Activated T-helper 1 cell treated with anti-CD3 and anti-CD28 coated beads, Interleukin-12 subunit alpha, Interleukin-12 subunit beta, Interleukin-2, Interleukin-4 antibody, amounts not matched to agents 30 ng/mL and 10 ng/mL and 1 ng/mL, durations not matched to agents 14 hours and 24 hours and 36 hours (primary cell): Measurements from ENCODE around the gene HMG20B. TPM values are rescaled to one million over a fixed set of nuclear protein-coding genes. Genes with fewer than 3 reads are reported as not detected.
"Not testable (repeated sequence)": the region's sequence is repeated elsewhere in the genome, so short reads cannot be mapped to it uniquely, and the experiment has no call there.

ENCODE experiments used
- DNase-seq: peaks from one replicate; pipeline ENCODE4 v3.0.0; 2021; ENCODE audit warnings: low spot score
- H3K27ac Mint-ChIP-seq: one replicate; pipeline ENCODE4 v1.8.0; 2021; ENCODE audit warnings: mild to moderate bottlenecking, mixed read lengths
- H3K27me3 Mint-ChIP-seq: one replicate; pipeline ENCODE4 v1.8.0; 2022; ENCODE audit warnings: mild to moderate bottlenecking, moderate library complexity, mixed read lengths; ENCODE audit not compliant: insufficient read depth
- H3K36me3 Mint-ChIP-seq: one replicate; pipeline ENCODE4 v1.8.0; 2021; ENCODE audit warnings: low read depth, mixed read lengths
- H3K4me1 Mint-ChIP-seq: one replicate; pipeline ENCODE4 v1.8.0; 2021; ENCODE audit warnings: low read depth, mixed read lengths
- H3K4me3 Mint-ChIP-seq: one replicate; pipeline ENCODE4 v1.8.0; 2021; ENCODE audit warnings: mild to moderate bottlenecking, moderate library complexity, mixed read lengths
- H3K9me3 Mint-ChIP-seq: one replicate; pipeline ENCODE4 v1.8.0; 2021; ENCODE audit warnings: mixed read lengths
- intact Hi-C: fragments of 100-400 bp; cut with micrococcal nuclease; formaldehyde crosslinking; loops from one replicate; pipeline ENCODE4 v1.15.1; 2024
- total RNA-seq: library from RNA; stranded (reverse); gene quantifications from 2 replicates; pipeline ENCODE4 v1.2.3, GENCODE V29; 2022

The HMG20B gene
- total RNA-seq, 1 donor from 2014 or later, result 56.4 TPM

GRCh38 chr19:3555653-3556422 lies 16.9 kb upstream of the HMG20B start:
- no peak for DNase-seq
- intact Hi-C loops, result loop anchor here (2.0 to 5.0 kb wide), 2 partner anchors 206 to 773 kb away; partner anchors contain the start of genes APBA3, MRPL54 and SGTA

DNA sequence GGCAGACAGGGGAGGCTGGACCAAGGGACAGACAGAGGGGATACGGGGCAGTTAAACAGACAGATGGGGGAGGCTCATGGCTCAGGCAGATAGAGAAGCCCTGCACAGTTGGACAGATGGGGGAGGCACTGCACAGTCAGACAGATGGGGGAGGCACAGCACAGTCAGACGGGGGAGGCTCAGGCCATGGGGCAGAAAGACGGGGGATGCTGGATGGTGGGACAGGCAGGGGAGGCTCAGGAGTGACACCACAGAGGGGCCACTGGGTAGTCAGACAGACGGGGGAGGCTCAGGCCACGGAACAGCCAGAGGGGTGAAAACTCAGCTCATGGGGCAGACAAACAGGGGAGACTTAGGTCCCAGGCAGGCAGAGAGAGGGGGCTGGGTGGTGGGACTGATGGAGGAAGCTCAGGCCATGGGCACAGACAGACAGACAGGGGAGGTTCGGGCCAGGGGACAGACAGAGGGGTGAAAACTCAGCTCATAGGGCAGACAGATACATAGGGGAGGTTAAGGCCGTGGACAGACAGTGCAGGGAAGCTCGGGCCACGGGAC lies 16.2 kb upstream of the HMG20B start:
- intact Hi-C loops, result loop anchor here (2.0 to 5.0 kb wide), 2 partner anchors 206 to 774 kb away; partner anchors contain the start of genes APBA3, MRPL54 and SGTA
- Mint-ChIP-seq H3K27ac (peak overlapping the region; percentile 84), H3K4me3 (peak overlapping the region; percentile 96), H3K4me1 (peaks cover 36% of the 10 kb centered on the region), H3K36me3 (peaks cover 10% of the 10 kb centered on the region), H3K9me3 (no peaks in the 10 kb centered on the region), H3K27me3 (no peaks in the 10 kb centered on the region)
- DNase-seq, result no peak

More at GRCh38 chr19:3555653-3556422, 16.9 kb upstream of the HMG20B start:
- H3K36me3 Mint-ChIP-seq, result peaks cover 10% of the 10 kb centered on the region
- H3K9me3 Mint-ChIP-seq, result no peaks in the 10 kb centered on the region
- peaks cover 36% of the 10 kb centered on the region for H3K4me1 Mint-ChIP-seq
- peak overlapping the region; percentile 96 for H3K4me3 Mint-ChIP-seq
- H3K27ac Mint-ChIP-seq, result peak overlapping the region; percentile 84
- no peaks in the 10 kb centered on the region for H3K27me3 Mint-ChIP-seq

- DNase-seq, result peak; percentile 41
- intact Hi-C loops, result loop anchor here (1.0 to 5.0 kb wide), 5 partner anchors 15 to 774 kb away; partner anchors contain the start of genes APBA3, FZR1, HMG20B and MRPL54
- no peaks in the 10 kb centered on the region for H3K9me3 Mint-ChIP-seq
- H3K4me3 Mint-ChIP-seq, result peak overlapping the region; percentile 96
- H3K27ac Mint-ChIP-seq, result peak overlapping the region; percentile 84
- H3K27me3 Mint-ChIP-seq, result no peaks in the 10 kb centered on the region
- peaks cover 10% of the 10 kb centered on the region for H3K36me3 Mint-ChIP-seq
- H3K4me1 Mint-ChIP-seq, result peaks cover 32% of the 10 kb centered on the region
Observed at GRCh38 chr19:3556978-3557460, 15.7 kb upstream of the HMG20B start.

DNA sequence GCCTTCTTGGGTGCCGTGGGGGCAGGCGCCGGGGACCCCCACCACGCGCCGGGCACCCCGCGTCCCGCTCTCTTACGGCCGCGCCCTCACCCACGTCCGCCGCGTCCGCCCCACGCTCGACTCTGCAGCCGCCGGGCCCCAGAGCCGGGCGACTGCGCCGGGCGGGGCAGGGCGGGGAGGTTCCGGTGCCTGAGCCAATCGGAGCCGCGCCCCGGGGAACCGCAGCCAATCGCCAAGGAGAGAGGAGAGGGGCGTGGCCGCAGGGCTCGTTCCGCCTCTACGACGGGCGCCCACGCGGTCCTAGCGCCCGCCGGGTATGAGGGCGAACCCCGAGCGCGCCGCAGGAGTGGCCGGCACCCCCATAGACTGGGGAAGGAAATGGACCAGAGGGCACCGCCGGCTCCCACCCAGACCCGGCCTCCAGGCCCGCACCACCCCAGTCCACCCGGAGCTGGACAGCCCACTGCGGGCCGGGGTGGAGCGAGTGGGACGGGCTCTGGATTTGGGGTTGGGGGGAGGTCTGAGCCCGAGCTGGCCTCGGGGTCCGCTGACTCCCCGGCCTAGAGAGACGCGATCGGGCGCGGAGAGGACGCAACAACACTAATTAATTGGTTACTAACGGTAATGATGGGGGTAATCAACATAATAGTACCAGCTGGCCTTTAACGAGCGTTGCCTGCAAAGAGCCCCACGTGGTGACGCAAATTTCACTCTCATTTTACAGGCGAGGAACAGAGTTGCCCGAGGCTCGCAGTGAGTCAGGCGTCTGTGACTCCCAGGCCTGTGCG lies 15.1 kb upstream of the HMG20B start, which contains the start of gene MFSD12:
TSS of gene MFSD12 (minus strand) at position 126 of the 788 bp plus-strand sequence. CDS start 183 bp downstream, outside the sequence.
- no peaks in the 10 kb centered on the region for H3K9me3 Mint-ChIP-seq
- peak within 1 kb of the TSS; percentile 84 for H3K27ac Mint-ChIP-seq
- peaks cover 10% of the 10 kb centered on the region for H3K36me3 Mint-ChIP-seq
- intact Hi-C loops, result loop anchor here (1.0 to 5.0 kb wide), 5 partner anchors 15 to 775 kb away; partner anchors contain the start of genes APBA3, FZR1, HMG20B and MRPL54
- H3K27me3 Mint-ChIP-seq, result no peaks in the 10 kb centered on the region
- H3K4me1 Mint-ChIP-seq, result peaks cover 32% of the 10 kb centered on the region
- peak; percentile 96 for DNase-seq
- H3K4me3 Mint-ChIP-seq, result peak within 1 kb of the TSS; percentile 96

DNA sequence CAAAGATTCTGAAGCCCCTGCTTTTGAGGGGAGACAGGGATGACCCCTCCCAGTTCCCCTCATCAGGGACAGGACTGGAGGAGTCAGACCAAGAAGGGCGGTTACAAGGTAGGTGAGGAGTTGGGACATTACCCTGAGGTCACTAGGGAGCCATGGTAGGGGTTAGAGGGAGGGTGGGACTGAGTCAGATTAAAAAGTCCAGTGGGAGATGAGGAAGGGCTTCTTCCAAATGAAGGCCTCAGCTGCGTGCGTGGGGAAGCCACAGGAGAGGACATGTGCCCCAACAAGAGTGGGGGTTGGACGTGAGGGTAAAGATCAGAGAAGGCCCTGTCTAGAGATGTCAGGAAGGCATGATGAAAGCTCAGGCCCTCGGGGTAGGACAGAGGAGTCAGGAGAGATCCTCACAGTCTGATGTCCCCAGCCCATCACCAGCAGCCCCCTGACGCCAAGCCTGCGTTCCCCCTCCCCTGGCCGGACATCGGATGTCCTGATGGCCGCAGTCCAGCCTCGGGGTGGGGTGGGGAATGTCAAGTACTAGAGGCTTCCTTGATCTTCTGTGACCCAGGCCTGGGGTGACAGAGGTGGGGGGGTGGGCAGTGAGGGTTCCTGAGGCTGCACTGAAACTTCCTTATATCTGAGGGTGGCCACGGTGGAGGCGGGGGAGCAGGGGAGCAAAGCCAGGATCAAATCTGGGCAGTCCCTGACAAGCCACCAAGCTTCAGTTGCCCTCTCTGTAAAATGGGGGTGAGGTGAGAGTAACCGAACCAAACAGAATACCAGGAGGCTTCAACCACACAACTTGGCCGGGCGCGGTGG lies 8.8 kb upstream of the HMG20B start:
- intact Hi-C loops, result no loop called here
- H3K36me3 Mint-ChIP-seq, result no peaks in the 10 kb centered on the region
- no peak overlapping the region for H3K27ac Mint-ChIP-seq
- peaks cover 1% of the 10 kb centered on the region for H3K27me3 Mint-ChIP-seq
- H3K9me3 Mint-ChIP-seq, result no peaks in the 10 kb centered on the region
- no peaks in the 10 kb centered on the region for H3K4me1 Mint-ChIP-seq
- no peak for DNase-seq
- no peak overlapping the region for H3K4me3 Mint-ChIP-seq

- H3K27ac Mint-ChIP-seq, result no peak overlapping the region
- intact Hi-C loops, result no loop called here
- no peaks in the 10 kb centered on the region for H3K4me1 Mint-ChIP-seq
- no peak for DNase-seq
- no peaks in the 10 kb centered on the region for H3K36me3 Mint-ChIP-seq
- H3K27me3 Mint-ChIP-seq, result peaks cover 1% of the 10 kb centered on the region
- no peak overlapping the region for H3K4me3 Mint-ChIP-seq
- H3K9me3 Mint-ChIP-seq, result no peaks in the 10 kb centered on the region
Observed at GRCh38 chr19:3565139-3565538, 7.6 kb upstream of the HMG20B start.

DNA sequence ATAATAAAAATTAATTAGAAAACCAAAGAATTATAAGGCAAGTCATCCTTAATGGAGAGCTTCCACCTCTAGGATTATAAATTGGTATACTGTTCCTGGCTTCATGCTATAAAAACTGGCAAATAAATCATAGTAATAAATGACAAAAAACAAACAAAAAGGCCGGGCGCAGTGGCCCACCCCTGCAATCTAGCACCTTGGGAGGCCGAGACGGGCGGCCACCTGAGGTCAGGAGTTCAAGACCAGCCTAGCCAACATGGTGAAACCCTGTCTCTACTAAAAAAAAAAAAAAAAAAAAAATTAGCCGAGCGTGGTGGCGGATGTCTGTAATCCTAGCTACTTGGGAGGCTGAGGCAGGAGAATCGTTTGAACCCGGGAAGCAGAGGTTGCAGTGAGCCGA lies 2.7 kb upstream of the HMG20B start:
- not testable (repeated sequence) for H3K9me3 Mint-ChIP-seq, H3K4me1 Mint-ChIP-seq, DNase-seq, H3K4me3 Mint-ChIP-seq, H3K27me3 Mint-ChIP-seq, H3K36me3 Mint-ChIP-seq, H3K27ac Mint-ChIP-seq
- intact Hi-C loops, result loop anchor here (5.0 kb wide), 1 partner anchor 1918 kb away; the partner anchor contains the start of gene TCF3

- H3K27me3 Mint-ChIP-seq, result peaks cover 2% of the 10 kb centered on the region
- no peak overlapping the region for H3K4me3 Mint-ChIP-seq
- no peak for DNase-seq
- H3K36me3 Mint-ChIP-seq, result peaks cover 9% of the 10 kb centered on the region
- no peak overlapping the region for H3K27ac Mint-ChIP-seq
- intact Hi-C loops, result loop anchor here (5.0 kb wide), 1 partner anchor 1918 kb away; the partner anchor contains the start of gene TCF3
- no peaks in the 10 kb centered on the region for H3K4me1 Mint-ChIP-seq
- no peaks in the 10 kb centered on the region for H3K9me3 Mint-ChIP-seq
Observed at GRCh38 chr19:3570606-3571011, 2.1 kb upstream of the HMG20B start.

DNA sequence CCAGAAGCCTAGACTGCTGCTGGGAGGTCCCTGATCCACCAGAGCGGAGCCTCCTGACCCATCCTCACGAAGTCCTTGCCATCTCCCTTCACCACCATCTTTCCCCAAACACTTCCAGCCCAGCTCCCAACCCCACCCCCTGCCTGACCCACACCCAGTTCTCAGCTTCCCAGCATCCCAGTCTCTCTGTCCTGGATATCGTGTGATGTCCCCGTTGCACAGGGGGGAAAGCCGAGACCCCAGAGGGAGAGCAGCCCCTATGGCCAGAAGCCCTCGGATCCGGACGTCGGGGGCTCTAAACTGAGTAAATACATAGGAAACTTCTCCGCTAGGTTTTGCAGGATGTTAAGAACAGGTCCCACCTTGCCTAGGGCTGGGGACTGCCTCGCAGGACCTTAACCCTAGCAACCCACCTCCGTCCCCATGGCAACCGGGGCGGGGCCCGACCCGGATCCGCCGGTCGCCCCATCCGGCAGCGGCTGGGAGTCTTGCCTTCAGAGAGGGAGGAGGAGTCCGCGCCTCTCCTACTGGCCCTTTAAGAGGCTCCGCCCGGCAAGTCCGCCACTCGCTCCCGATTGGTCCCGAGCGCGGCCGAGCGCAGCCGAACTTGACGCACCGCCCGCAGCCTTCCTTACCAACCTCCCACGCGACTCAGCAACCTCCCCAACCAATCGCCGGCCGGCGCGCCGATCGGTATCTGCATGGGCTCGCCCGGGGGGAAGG lies 451 bp upstream of the HMG20B start:
- peak; percentile 99 for DNase-seq
- peak overlapping the region; percentile 75 for H3K27ac Mint-ChIP-seq
- H3K27me3 Mint-ChIP-seq, result peaks cover 2% of the 10 kb centered on the region
- intact Hi-C loops, result loop anchor here (1.0 to 5.0 kb wide), 10 partner anchors 15 to 1920 kb away; partner anchors contain the start of genes FZR1, MFSD12, MPND and TCF3
- H3K4me1 Mint-ChIP-seq, result no peaks in the 10 kb centered on the region
- H3K36me3 Mint-ChIP-seq, result peaks cover 9% of the 10 kb centered on the region
- H3K9me3 Mint-ChIP-seq, result no peaks in the 10 kb centered on the region
- peak overlapping the region; percentile 77 for H3K4me3 Mint-ChIP-seq

- H3K36me3 Mint-ChIP-seq, result peaks cover 9% of the 10 kb centered on the region
- no peaks in the 10 kb centered on the region for H3K9me3 Mint-ChIP-seq
- peak overlapping the region; percentile 85 for H3K4me3 Mint-ChIP-seq
- DNase-seq, result no peak
- peak overlapping the region; percentile 74 for H3K27ac Mint-ChIP-seq
- peaks cover 2% of the 10 kb centered on the region for H3K27me3 Mint-ChIP-seq
- intact Hi-C loops, result loop anchor here (2.0 to 5.0 kb wide), 6 partner anchors 289 to 1921 kb away; partner anchors contain the start of genes MPND and TCF3
- no peaks in the 10 kb centered on the region for H3K4me1 Mint-ChIP-seq
Observed at GRCh38 chr19:3573162-3573857, 566 bp downstream of the HMG20B start.
